Keratinocyte (primary cell): ENCODE data around the gene ARMC6. TPM values are rescaled to one million over a fixed set of nuclear protein-coding genes. Genes with fewer than 3 reads are reported as not detected.
A peak's percentile ranks its signal among the peaks of the same experiment; 100 is the strongest.

ENCODE experiments used
- DNase-seq: peaks from one replicate; pipeline ENCODE4 v3.0.0-alpha.2; 2011; ENCODE audit warnings: low read depth, missing footprints, low spot score
- FAIRE-seq: peaks from 2 replicates; lab custom pipeline; 2011; peaks lifted over from hg19 to GRCh38; lab: Jason Lieb, UNC
- H2AFZ ChIP-seq: 2 replicates; pipeline ENCODE4 v1.6.0; 2012; ENCODE audit warnings: low read length, control low read depth, inconsistent platforms; ENCODE audit not compliant: control insufficient read depth
- H3K27ac ChIP-seq: 2 replicates; pipeline ENCODE4 v1.5.1; 2011; ENCODE audit warnings: low read length; ENCODE audit not compliant: control insufficient read depth, insufficient read depth
- H3K27me3 ChIP-seq: 3 replicates; pipeline ENCODE4 v1.6.0; 2011; ENCODE audit warnings: low read length; ENCODE audit not compliant: control insufficient read depth, insufficient read depth; ENCODE audit errors: extremely low read depth
- H3K36me3 ChIP-seq, 2 experiments: 2 replicates in 1 of 2; 3 replicates in 1 of 2; pipeline ENCODE4 v1.5.1; 2011; ENCODE audit warnings: low read length in 2 of 2, mild to moderate bottlenecking in 1 of 2; ENCODE audit not compliant: control insufficient read depth in 2 of 2, insufficient read depth in 2 of 2; ENCODE audit errors: extremely low read depth in 1 of 2
- H3K4me1 ChIP-seq: 3 replicates; pipeline ENCODE4 v1.5.1; 2011; ENCODE audit warnings: low read length; ENCODE audit not compliant: control insufficient read depth, insufficient read depth; ENCODE audit errors: extremely low read depth
- H3K4me2 ChIP-seq: 3 replicates; pipeline ENCODE4 v1.6.0; 2011; ENCODE audit warnings: low read depth, low read length; ENCODE audit not compliant: control insufficient read depth, insufficient read depth; ENCODE audit errors: extremely low read depth
- H3K4me3 ChIP-seq, 3 experiments: fragments of 200-600 bp in 1 of 3; sonication (generic) in 1 of 3; 2 replicates in 2 of 3; 3 replicates in 1 of 3; pipeline ENCODE4 v1.5.1; 2011 to 2016; ENCODE audit warnings: low read length in 3 of 3, mild to moderate bottlenecking in 3 of 3, control low read depth in 2 of 3, inconsistent platforms in 1 of 3, low read depth in 1 of 3, mixed read lengths in 1 of 3, mixed run types in 1 of 3, moderate library complexity in 1 of 3; ENCODE audit not compliant: control insufficient read depth in 2 of 3, insufficient read depth in 2 of 3; ENCODE audit errors: extremely low read depth in 1 of 3
- H3K79me2 ChIP-seq: 2 replicates; pipeline ENCODE4 v1.6.0; 2012; ENCODE audit warnings: low read length; ENCODE audit not compliant: control insufficient read depth, insufficient read depth
- H3K9ac ChIP-seq: 3 replicates; pipeline ENCODE4 v1.6.0; 2011; ENCODE audit warnings: low read length; ENCODE audit not compliant: control insufficient read depth, insufficient read depth; ENCODE audit errors: extremely low read depth
- H3K9me1 ChIP-seq: 3 replicates; pipeline ENCODE4 v1.6.0; 2011; ENCODE audit warnings: low read length; ENCODE audit not compliant: control insufficient read depth, insufficient read depth; ENCODE audit errors: extremely low read depth
- H3K9me3 ChIP-seq: 2 replicates; pipeline ENCODE4 v1.5.1; 2012; ENCODE audit warnings: low read depth, low read length; ENCODE audit not compliant: control insufficient read depth
- H4K20me1 ChIP-seq: 3 replicates; pipeline ENCODE4 v1.6.0; 2011; ENCODE audit warnings: low read length; ENCODE audit not compliant: control insufficient read depth, insufficient read depth; ENCODE audit errors: extremely low read depth
- CTCF ChIP-seq, 3 experiments: IDR thresholded peaks in 1 of 3; conservative IDR thresholded peaks in 1 of 3; optimal IDR thresholded peaks in 1 of 3; 2 replicates in 2 of 3; 3 replicates in 1 of 3; pipeline versions ENCODE3 to v1.5.1; 2011; ENCODE audit warnings: low read length in 3 of 3, mild to moderate bottlenecking in 3 of 3, moderate library complexity in 2 of 3, control low read depth in 1 of 3, inconsistent platforms in 1 of 3; ENCODE audit not compliant: insufficient read depth in 2 of 3; ENCODE audit errors: extremely low read depth in 1 of 3
- EZH2 ChIP-seq: IDR thresholded peaks from one replicate; pipeline ENCODE4 v1.6.1; 2012; ENCODE audit warnings: inconsistent platforms, mild to moderate bottlenecking, low read length, moderate library complexity
- dilution Hi-C: fragments of 300-500 bp; cut with MboI; formaldehyde crosslinking; loops from one replicate; pipeline ENCODE4 v1.7.0; 2020; ENCODE audit warnings: low sequenced_read_pairs; ENCODE audit not compliant: extremely low pct_ligation_motif_present
- polyA plus RNA-seq, 5 experiments: library from polyadenylated mRNA; depleted of rRNA in 3 of 5; stranded (reverse) in 3 of 5; stranded (forward) in 1 of 5; unstranded in 1 of 5; fragments of >200 nt; gene quantifications; 1 replicate in 1 of 5; 2 replicates in 3 of 5; 3 replicates in 1 of 5; pipeline versions ENCODE4 v1.2.1 to v1.2.3, GENCODE V29; 2011 to 2012; ENCODE audit warnings: missing spikeins in 2 of 5, low read depth in 1 of 5, low replicate concordance in 1 of 5

The ARMC6 gene
- polyA plus RNA-seq, 1 donor (not counting 4 experiments of a cell fraction or from before 2014, with no cell fraction given) = 23.8 TPM

- TF ChIP-seq EZH2 = no peak
- TF ChIP-seq CTCF (optimal IDR thresholded peaks at IDR 0.05 in 1 of 3, IDR thresholded peaks at IDR 0.05 in 1 of 3, conservative IDR thresholded peaks at IDR 0.05 in 1 of 3; ENCODE audit: extremely low read depth in 1 of 3, insufficient read depth in 2 of 3, low read length in 3 of 3) = no peak
- no peaks in the 10 kb centered on the region for H4K20me1 ChIP-seq
- peaks cover 2% of the 10 kb centered on the region for H3K9me1 ChIP-seq
- H3K4me3 ChIP-seq = no peak overlapping the region
- H3K36me3 ChIP-seq = peaks cover 17 to 22% of the 10 kb centered on the region in 2 experiments
- no peaks in the 10 kb centered on the region for H3K27me3 ChIP-seq
- FAIRE-seq (no peak), DNase-seq (no peak)
- dilution Hi-C loops = no loop called here
- H3K79me2 ChIP-seq = no peaks in the 10 kb centered on the region
- no peak overlapping the region for H2AFZ ChIP-seq
- no peak overlapping the region for H3K9ac ChIP-seq
- H3K9me3 ChIP-seq = no peaks in the 10 kb centered on the region
- H3K27ac ChIP-seq = no peak overlapping the region
- H3K4me1 ChIP-seq = peaks cover 12% of the 10 kb centered on the region
- H3K4me2 ChIP-seq = no peak overlapping the region
These were observed 16.0 kb downstream of the ARMC6 start for GRCh38 chr19:19049406-19049805.

GRCh38 chr19:19050104-19050503 is 16.7 kb downstream of the ARMC6 start:
- Histone ChIP-seq H3K9me1 (peaks cover 2% of the 10 kb centered on the region), H3K36me3 (peaks cover 23 to 29% of the 10 kb centered on the region in 2 experiments), H3K9me3 (no peaks in the 10 kb centered on the region), H4K20me1 (no peaks in the 10 kb centered on the region), H3K9ac (no peak overlapping the region), H3K4me1 (peaks cover 12% of the 10 kb centered on the region), H2AFZ (no peak overlapping the region), H3K27ac (no peak overlapping the region), H3K27me3 (no peaks in the 10 kb centered on the region), H3K4me3 (no peak overlapping the region), H3K79me2 (no peaks in the 10 kb centered on the region), H3K4me2 (no peak overlapping the region)
- TF ChIP-seq CTCF (optimal IDR thresholded peaks at IDR 0.05 in 1 of 3, IDR thresholded peaks at IDR 0.05 in 1 of 3, conservative IDR thresholded peaks at IDR 0.05 in 1 of 3; ENCODE audit: extremely low read depth in 1 of 3, insufficient read depth in 2 of 3, low read length in 3 of 3) = no peak
- no peak for TF ChIP-seq EZH2
- FAIRE-seq (peak; percentile 63), DNase-seq (no peak)
- dilution Hi-C loops = no loop called here
